Gastroesophageal sphincter (tissue), 4 donors: ENCODE data around the gene UBAP2. TPM values are rescaled to one million over a fixed set of nuclear protein-coding genes. Genes with fewer than 3 reads are reported as not detected.

Experiments
- ATAC-seq: fragments of 150-250 bp; one replicate; pipeline ENCODE4 v1.9.1; 2016; ENCODE audit warnings: mild to moderate bottlenecking, moderate library complexity
- H3K27ac ChIP-seq, 4 donors: fragments of 200-600 bp; sonication (generic) in 3 of 4; 1 replicate in 3 of 4; 2 replicates in 1 of 4; pipeline ENCODE4 v1.5.1; 2016 to 2019
- H3K27me3 ChIP-seq: fragments of 200-600 bp; sonication (generic); one replicate; pipeline ENCODE4 v1.5.1; 2019
- H3K36me3 ChIP-seq, 2 donors: fragments of 200-600 bp; sonication (generic); one replicate each; pipeline ENCODE4 v1.5.1; 2019; ENCODE audit warnings: control low read depth in 1 of 2
- H3K4me1 ChIP-seq, 3 donors: fragments of 200-600 bp; sonication (generic); 1 replicate in 2 of 3; 2 replicates in 1 of 3; pipeline ENCODE4 v1.5.1; 2016 to 2019; ENCODE audit warnings: control low read depth in 2 of 3
- H3K4me3 ChIP-seq, 2 donors: fragments of 200-600 bp; sonication (generic); one replicate each; pipeline ENCODE4 v1.5.1; 2019; ENCODE audit warnings: mild to moderate bottlenecking in 1 of 2, moderate library complexity in 1 of 2
- H3K9me3 ChIP-seq, 3 donors: fragments of 200-600 bp; sonication (generic); one replicate each; pipeline ENCODE4 v1.5.1; 2017 to 2019; ENCODE audit warnings: control low read depth in 2 of 3
- EP300 ChIP-seq: sonication (generic); formaldehyde crosslinking; IDR thresholded peaks from one replicate; pipeline ENCODE4 v1.6.1; 2017; ENCODE audit warnings: antibody characterized with exemption, mild to moderate bottlenecking
- POLR2A ChIP-seq, 2 donors: fragments of 450-650 bp; IDR thresholded peaks; one replicate each; pipeline ENCODE4 v1.6.1; 2017; ENCODE audit warnings: antibody characterized with exemption in 2 of 2, mild to moderate bottlenecking in 2 of 2, moderate library complexity in 1 of 2
- POLR2AphosphoS5 ChIP-seq: sonication (generic); formaldehyde crosslinking; IDR thresholded peaks from one replicate; pipeline ENCODE4 v1.6.1; 2017; ENCODE audit warnings: antibody characterized with exemption
- WGBS, 2 donors: methylation state at CpG; one replicate each; pipeline ENCODE4 v1.1.5; 2018; ENCODE audit warnings: low coverage in 1 of 2; 5-methylcytosine and 5-hydroxymethylcytosine counted together
- total RNA-seq, 4 donors: library from RNA; depleted of rRNA; stranded (reverse); fragments of >200 nt; gene quantifications; one replicate each; pipeline ENCODE4 v1.1.0, GENCODE V29; 2016
- TF ChIP-seq, protein P1 (sequence below), 4 experiments: fragments of 200-600 bp in 2 of 4; fragments of 450-650 bp in 2 of 4; sonication (generic) in 1 of 4; IDR thresholded peaks; one replicate each; pipeline ENCODE4 v1.5.1; 2017 to 2019; ENCODE audit warnings: antibody characterized with exemption in 4 of 4, mild to moderate bottlenecking in 2 of 4, moderate library complexity in 2 of 4

Gene UBAP2
- total RNA-seq, 4 donors from 2014 or later: 27.5 to 41.5 (median 32.8) TPM

DNA sequence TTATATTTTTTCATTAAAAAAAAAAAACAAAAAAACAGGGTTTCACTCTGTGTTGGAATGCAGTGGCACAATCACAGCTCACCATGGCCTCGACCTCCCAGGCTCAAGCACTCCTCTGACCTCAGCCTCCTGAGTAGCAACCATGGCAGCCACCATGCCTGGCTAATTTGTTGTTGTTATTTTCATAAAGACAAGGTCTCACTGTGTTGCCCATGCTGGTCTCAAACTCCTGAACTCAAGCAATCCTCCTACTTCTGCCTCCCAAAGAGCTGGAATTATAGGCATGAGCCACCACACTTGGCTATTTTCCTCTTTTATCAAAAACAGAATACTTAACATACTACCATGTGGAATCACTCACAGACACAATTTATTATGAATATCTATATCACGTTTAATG lies 46.7 kb downstream of the UBAP2 start:
- Histone ChIP-seq H3K27me3 (no peaks in the 10 kb centered on the region), H3K9me3 (no peaks in the 10 kb centered on the region), H3K36me3 (peaks cover 3 to 30% of the 10 kb centered on the region in 2 donors), H3K4me3 (no peak overlapping the region), H3K4me1 (no peaks in the 10 kb centered on the region), H3K27ac (no peak overlapping the region)
- no peak for TF ChIP-seq POLR2A (IDR thresholded peaks at IDR 0.05)
- TF ChIP-seq, protein P1, sequence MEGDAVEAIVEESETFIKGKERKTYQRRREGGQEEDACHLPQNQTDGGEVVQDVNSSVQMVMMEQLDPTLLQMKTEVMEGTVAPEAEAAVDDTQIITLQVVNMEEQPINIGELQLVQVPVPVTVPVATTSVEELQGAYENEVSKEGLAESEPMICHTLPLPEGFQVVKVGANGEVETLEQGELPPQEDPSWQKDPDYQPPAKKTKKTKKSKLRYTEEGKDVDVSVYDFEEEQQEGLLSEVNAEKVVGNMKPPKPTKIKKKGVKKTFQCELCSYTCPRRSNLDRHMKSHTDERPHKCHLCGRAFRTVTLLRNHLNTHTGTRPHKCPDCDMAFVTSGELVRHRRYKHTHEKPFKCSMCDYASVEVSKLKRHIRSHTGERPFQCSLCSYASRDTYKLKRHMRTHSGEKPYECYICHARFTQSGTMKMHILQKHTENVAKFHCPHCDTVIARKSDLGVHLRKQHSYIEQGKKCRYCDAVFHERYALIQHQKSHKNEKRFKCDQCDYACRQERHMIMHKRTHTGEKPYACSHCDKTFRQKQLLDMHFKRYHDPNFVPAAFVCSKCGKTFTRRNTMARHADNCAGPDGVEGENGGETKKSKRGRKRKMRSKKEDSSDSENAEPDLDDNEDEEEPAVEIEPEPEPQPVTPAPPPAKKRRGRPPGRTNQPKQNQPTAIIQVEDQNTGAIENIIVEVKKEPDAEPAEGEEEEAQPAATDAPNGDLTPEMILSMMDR (IDR thresholded peaks at IDR 0.05): no peak
- TF ChIP-seq POLR2AphosphoS5: no peak
- TF ChIP-seq EP300: no peak
- no peak for ATAC-seq
- 88 to 100% methylated on average over 1 to 2 of the region's 2 CpGs for WGBS, 2 donors

DNA sequence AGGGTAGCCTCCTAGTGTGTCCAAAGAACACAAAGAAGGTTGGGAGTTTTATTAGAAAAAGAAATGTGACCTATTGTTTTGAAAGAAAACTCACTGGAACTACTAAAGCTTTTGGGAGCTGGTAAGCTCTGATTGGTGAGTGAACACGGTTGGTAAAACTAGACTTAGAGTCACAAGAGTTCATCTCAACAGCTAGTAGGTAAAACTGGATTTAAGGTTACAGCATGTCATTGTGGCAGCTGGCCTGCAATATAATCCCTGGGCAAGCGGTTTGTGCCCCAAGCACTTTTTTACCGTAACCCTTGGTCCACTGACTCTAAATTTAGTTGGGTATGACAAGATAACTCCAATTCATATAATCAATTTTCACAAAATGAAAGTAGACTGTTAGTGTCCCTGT lies 47.4 kb downstream of the UBAP2 start:
- H3K36me3 ChIP-seq: peaks cover 3 to 31% of the 10 kb centered on the region in 2 donors
- ATAC-seq: no peak

DNA sequence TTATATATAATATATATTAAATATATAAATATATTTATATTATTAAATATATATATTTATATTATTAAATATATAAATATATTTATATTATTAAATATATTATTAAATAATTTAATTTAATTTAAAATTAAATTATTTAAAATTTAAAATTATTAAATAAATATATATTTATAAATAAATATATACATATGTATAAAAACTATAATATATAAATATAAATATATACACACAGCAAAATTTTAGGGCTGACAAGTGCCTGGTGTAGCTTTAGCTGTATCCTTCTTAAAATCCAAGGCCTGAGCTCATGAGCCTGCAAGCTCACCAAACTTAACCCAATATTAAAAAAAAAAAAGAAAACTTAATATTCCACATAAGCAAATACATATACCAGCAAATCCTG lies 53.2 kb downstream of the UBAP2 start:
- Histone ChIP-seq H3K27me3 (no peaks in the 10 kb centered on the region), H3K27ac (no peak overlapping the region), H3K4me1 (peaks cover 0 to 22% (median 0%) of the 10 kb centered on the region in 3 donors), H3K4me3 (no peak overlapping the region), H3K9me3 (no peaks in the 10 kb centered on the region), H3K36me3 (peaks cover 3 to 32% of the 10 kb centered on the region in 2 donors)
- ATAC-seq: no peak
- TF ChIP-seq, protein P1 (IDR thresholded peaks at IDR 0.05): no peak
- TF ChIP-seq POLR2AphosphoS5 (no peak), EP300 (no peak), POLR2A (IDR thresholded peaks at IDR 0.05) (no peak)

More for the DNA sequence above, 47.4 kb downstream of the UBAP2 start:
- WGBS, 2 donors: 81 to 94% methylated on average over 3 of the region's 3 CpGs
- Histone ChIP-seq H3K9me3 (no peaks in the 10 kb centered on the region), H3K4me3 (no peak overlapping the region), H3K4me1 (no peaks in the 10 kb centered on the region), H3K27me3 (no peaks in the 10 kb centered on the region), H3K27ac (no peak overlapping the region)
- TF ChIP-seq EP300: no peak
- no peak for TF ChIP-seq POLR2A (IDR thresholded peaks at IDR 0.05)
- TF ChIP-seq, protein P1 (IDR thresholded peaks at IDR 0.05): no peak
- no peak for TF ChIP-seq POLR2AphosphoS5

DNA sequence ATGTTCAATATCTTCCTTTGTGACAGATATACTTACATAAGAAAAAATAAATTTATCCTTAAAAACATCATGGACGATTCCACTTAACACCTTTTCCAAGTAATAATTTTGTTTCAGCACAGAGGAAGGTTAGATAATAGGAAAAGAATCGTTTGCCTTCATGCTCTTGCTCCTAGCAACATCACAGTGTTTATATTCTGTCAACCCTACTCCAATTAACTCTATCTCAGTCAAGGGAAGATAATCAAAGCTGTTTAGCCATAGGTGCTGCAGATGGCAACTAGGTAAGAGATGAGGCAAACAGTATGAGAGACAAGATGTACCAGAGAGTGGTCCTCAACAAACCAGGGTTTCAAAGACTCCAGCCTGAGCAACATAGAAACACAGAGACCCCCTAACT lies 55.6 kb downstream of the UBAP2 start:
- ATAC-seq: no peak
- WGBS, 2 donors: 14 to 29% methylated on average over 2 of the region's 2 CpGs

DNA sequence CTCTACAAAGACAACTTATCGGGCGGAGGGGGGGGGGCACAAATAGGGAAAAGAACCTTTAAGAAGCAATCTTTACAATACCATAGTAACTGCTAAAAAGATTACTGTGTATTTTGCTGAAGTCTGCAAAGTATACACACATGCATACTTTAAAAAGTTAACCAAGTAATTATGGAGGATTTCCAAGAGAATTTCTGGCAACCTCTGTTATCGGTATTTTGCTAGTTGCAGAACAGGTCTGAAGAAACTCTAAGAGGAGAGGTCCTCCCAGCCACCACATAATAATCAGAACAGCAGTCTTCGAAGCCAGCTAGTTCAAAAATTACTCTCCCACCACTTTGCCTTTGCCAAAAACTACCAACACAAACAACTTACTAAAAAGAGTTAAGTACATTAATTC lies 56.1 kb downstream of the UBAP2 start:
- H3K9me3 ChIP-seq: no peaks in the 10 kb centered on the region
- 17 to 31% methylated on average over 2 to 4 of the region's 4 CpGs for WGBS, 2 donors
- peaks cover 0 to 30% (median 0%) of the 10 kb centered on the region in 3 donors for H3K4me1 ChIP-seq
- no peaks in the 10 kb centered on the region for H3K27me3 ChIP-seq
- TF ChIP-seq POLR2AphosphoS5 (no peak), EP300 (no peak), POLR2A (IDR thresholded peaks at IDR 0.05) (no peak)
- TF ChIP-seq, protein P1 (IDR thresholded peaks at IDR 0.05): no peak
- no peak overlapping the region for H3K4me3 ChIP-seq
- no peak for ATAC-seq
- no peak overlapping the region for H3K27ac ChIP-seq
- H3K36me3 ChIP-seq: peaks cover 0 to 33% of the 10 kb centered on the region in 2 donors

More for the DNA sequence above, 55.6 kb downstream of the UBAP2 start:
- peaks cover 0 to 30% (median 0%) of the 10 kb centered on the region in 3 donors for H3K4me1 ChIP-seq
- H3K36me3 ChIP-seq: peaks cover 2 to 35% of the 10 kb centered on the region in 2 donors
- no peaks in the 10 kb centered on the region for H3K9me3 ChIP-seq
- TF ChIP-seq POLR2AphosphoS5: no peak
- no peak for TF ChIP-seq EP300
- TF ChIP-seq POLR2A (IDR thresholded peaks at IDR 0.05): no peak
- TF ChIP-seq, protein P1 (IDR thresholded peaks at IDR 0.05): no peak
- no peak overlapping the region for H3K27ac ChIP-seq
- no peaks in the 10 kb centered on the region for H3K27me3 ChIP-seq
- H3K4me3 ChIP-seq: no peak overlapping the region
